Measurements from ENCODE around the gene CLMN. TPM values are rescaled to one million over a fixed set of nuclear protein-coding genes. Genes with fewer than 3 reads are reported as not detected.

The CLMN gene
- total and polyA plus RNA-seq, 10 of the 15 experiments (the other 5 are each of a cell fraction or from before 2014, with no cell fraction given), result 7.8 to 49.3 (median 18.5) TPM

GRCh38 chr14:95229749-95230148 is 90.0 kb downstream of the CLMN start:
- ChIA-PET RAD21 (ENCODE audit: unreplicated experiment) (no interaction called here), SMC1A (ENCODE audit: uncharacterized antibody, unreplicated experiment) (interaction anchor here (0.9 to 1.2 kb wide), 4 partner anchors 11 to 108 kb away, joined by 3 to 4 read pairs (median 4); no protein-coding TSS in a partner anchor), CTCF (interaction anchor here (0.9 to 1.5 kb wide), 2 partner anchors 10 to 132 kb away, joined by 3 read pairs; no protein-coding TSS in a partner anchor), POLR2A (interaction anchor here (0.8 kb wide), 1 partner anchor 89 kb away, joined by 3 read pairs; no protein-coding TSS in a partner anchor)
- DNase-seq (ENCODE audit: low read depth, low spot score), result no peak
- Histone ChIP-seq H3K27ac (ENCODE audit: control insufficient read depth, insufficient read depth) (no peak overlapping the region), H3K4me3 (no peak overlapping the region), H3K27me3 (replicated peaks in 1 of 2; ENCODE audit: control insufficient read depth in 2 of 2, insufficient read depth in 2 of 2, low read length in 1 of 2) (no peaks in the 10 kb centered on the region), H3K79me2 (ENCODE audit: control insufficient read depth, insufficient read depth, low read length) (no peaks in the 10 kb centered on the region), H3K36me3 (ENCODE audit: control insufficient read depth in 2 of 2, insufficient read depth in 2 of 2, low read length in 1 of 2) (no peaks in the 10 kb centered on the region), H4K20me1 (ENCODE audit: control insufficient read depth, insufficient read depth) (no peaks in the 10 kb centered on the region), H3K4me2 (ENCODE audit: control insufficient read depth, insufficient read depth) (no peak overlapping the region), H3K9me3 (replicated peaks; ENCODE audit: control insufficient read depth, insufficient read depth, low read length) (no peaks in the 10 kb centered on the region), H2AFZ (ENCODE audit: control insufficient read depth, low read depth, low read length) (no peak overlapping the region), H3K4me1 (ENCODE audit: control insufficient read depth, insufficient read depth, low read length) (peaks cover 18% of the 10 kb centered on the region), H3K9ac (ENCODE audit: control insufficient read depth, insufficient read depth, low read length) (no peak overlapping the region)
- no TSS peak for BruUV-seq (replicated peaks)
- 22% methylated on average over 6 of the region's 6 CpGs for WGBS (ENCODE audit: insufficient coverage, insufficient replicate concordance, low lambda C conversion rate, missing lambda C conversion rate)
- intact Hi-C loops (cut with micrococcal nuclease; ENCODE audit: unreplicated experiment) (no loop called here), in situ Hi-C loops (cut with MboI) (no loop called here)
- FAIRE-seq, result no peak
- TF ChIP-seq ZNF274 (IDR thresholded peaks at IDR 0.05; ENCODE audit: insufficient read depth, insufficient read length), result no peak
- no peak for TF ChIP-seq STAT1 (conservative IDR thresholded peaks at IDR 0.05)
- TF ChIP-seq IKZF1 (conservative IDR thresholded peaks at IDR 0.05), result no peak
- TF ChIP-seq MXI1 (IDR thresholded peaks at IDR 0.05; ENCODE audit: low read depth, low read length), result no peak
- TF ChIP-seq, protein P1, sequence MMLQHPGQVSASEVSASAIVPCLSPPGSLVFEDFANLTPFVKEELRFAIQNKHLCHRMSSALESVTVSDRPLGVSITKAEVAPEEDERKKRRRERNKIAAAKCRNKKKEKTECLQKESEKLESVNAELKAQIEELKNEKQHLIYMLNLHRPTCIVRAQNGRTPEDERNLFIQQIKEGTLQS (IDR thresholded peaks at IDR 0.05; ENCODE audit: borderline replicate concordance, extremely low read depth, low read depth, low read length), result no peak
- TF ChIP-seq, protein P2, sequence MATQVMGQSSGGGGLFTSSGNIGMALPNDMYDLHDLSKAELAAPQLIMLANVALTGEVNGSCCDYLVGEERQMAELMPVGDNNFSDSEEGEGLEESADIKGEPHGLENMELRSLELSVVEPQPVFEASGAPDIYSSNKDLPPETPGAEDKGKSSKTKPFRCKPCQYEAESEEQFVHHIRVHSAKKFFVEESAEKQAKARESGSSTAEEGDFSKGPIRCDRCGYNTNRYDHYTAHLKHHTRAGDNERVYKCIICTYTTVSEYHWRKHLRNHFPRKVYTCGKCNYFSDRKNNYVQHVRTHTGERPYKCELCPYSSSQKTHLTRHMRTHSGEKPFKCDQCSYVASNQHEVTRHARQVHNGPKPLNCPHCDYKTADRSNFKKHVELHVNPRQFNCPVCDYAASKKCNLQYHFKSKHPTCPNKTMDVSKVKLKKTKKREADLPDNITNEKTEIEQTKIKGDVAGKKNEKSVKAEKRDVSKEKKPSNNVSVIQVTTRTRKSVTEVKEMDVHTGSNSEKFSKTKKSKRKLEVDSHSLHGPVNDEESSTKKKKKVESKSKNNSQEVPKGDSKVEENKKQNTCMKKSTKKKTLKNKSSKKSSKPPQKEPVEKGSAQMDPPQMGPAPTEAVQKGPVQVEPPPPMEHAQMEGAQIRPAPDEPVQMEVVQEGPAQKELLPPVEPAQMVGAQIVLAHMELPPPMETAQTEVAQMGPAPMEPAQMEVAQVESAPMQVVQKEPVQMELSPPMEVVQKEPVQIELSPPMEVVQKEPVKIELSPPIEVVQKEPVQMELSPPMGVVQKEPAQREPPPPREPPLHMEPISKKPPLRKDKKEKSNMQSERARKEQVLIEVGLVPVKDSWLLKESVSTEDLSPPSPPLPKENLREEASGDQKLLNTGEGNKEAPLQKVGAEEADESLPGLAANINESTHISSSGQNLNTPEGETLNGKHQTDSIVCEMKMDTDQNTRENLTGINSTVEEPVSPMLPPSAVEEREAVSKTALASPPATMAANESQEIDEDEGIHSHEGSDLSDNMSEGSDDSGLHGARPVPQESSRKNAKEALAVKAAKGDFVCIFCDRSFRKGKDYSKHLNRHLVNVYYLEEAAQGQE (IDR thresholded peaks at IDR 0.05; ENCODE audit: low read depth, low read length), result no peak
- no peak for TF ChIP-seq RBBP5 (conservative IDR thresholded peaks at IDR 0.05)
- TF ChIP-seq HDGF (IDR thresholded peaks at IDR 0.05), result no peak
- TF ChIP-seq, protein P3, sequence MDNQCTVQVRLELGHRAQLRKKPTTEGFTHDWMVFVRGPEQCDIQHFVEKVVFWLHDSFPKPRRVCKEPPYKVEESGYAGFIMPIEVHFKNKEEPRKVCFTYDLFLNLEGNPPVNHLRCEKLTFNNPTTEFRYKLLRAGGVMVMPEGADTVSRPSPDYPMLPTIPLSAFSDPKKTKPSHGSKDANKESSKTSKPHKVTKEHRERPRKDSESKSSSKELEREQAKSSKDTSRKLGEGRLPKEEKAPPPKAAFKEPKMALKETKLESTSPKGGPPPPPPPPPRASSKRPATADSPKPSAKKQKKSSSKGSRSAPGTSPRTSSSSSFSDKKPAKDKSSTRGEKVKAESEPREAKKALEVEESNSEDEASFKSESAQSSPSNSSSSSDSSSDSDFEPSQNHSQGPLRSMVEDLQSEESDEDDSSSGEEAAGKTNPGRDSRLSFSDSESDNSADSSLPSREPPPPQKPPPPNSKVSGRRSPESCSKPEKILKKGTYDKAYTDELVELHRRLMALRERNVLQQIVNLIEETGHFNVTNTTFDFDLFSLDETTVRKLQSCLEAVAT (IDR thresholded peaks at IDR 0.05), result no peak
- no peak for TF ChIP-seq SIN3A (IDR thresholded peaks at IDR 0.05; ENCODE audit: low read depth, low read length)
- no peak for ATAC-seq

Measured in GM12878 (cell line).